ENCODE measurements around the gene ODAPH.
"Not testable (repeated sequence)": the region's sequence is repeated elsewhere in the genome, so short reads cannot be mapped to it uniquely, and the experiment has no call there.

ODAPH gene

DNA sequence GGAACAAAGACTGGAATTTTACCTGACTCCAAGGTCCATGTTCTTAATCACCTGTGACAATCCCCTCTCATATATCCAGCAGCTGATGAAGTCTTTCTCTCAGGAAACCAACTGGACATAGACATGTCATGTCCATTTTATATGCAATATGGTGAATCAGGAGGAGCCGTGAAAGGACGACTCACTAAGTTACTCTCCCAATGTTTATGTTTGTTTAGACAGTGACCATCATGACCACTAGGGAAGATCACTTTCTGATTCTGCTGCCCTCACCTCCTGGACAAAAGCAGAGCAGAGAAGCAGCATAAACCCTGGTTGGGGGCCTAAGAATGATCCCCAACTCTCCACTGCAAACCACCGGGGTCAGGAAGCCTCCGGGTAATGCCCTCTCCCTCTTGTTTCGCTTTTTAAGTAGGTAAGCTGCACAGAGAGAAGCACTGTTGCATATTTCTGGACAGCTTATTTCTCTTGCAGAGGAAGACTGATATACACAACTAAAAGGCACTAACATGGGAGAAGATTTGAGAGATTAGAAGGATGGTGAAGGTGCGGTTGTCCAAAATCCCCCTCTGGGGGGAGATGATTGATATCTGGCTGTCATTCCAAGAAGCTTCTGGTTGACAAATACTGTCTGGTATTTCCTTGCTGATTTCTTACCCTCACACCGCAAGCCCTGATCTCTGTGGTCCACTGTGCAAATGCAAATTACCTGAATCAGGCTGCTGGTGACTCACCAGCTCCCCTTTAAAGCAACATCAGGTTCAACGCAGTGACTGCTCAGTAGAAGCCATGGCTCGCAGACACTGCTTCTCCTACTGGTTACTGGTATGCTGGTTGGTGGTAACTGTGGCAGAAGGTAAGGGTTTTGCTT, at the start of gene ODAPH:
Gene ODAPH (plus strand): TSS at position 773 of the 871 bp plus-strand sequence. CDS start 17 bp downstream, at position 790.
- no peak within 1 kb of the TSS for H3K4me3 ChIP-seq (ENCODE audit: low read depth, low read length)
- no peak for TF ChIP-seq CTCF (IDR thresholded peaks at IDR 0.05; ENCODE audit: low read depth, low read length)

- not testable (repeated sequence) for H3K4me3 ChIP-seq (ENCODE audit: low read depth, low read length)
These were observed 46.3 kb upstream of the ODAPH start for GRCh38 chr4:75509592-75509991.

- H3K4me3 ChIP-seq (ENCODE audit: low read depth, low read length) = peak overlapping the region; percentile 28
- TF ChIP-seq CTCF (IDR thresholded peaks at IDR 0.05; ENCODE audit: low read depth, low read length) = no peak
These were observed 44.0 kb upstream of the ODAPH start for GRCh38 chr4:75511841-75512240.

DNA sequence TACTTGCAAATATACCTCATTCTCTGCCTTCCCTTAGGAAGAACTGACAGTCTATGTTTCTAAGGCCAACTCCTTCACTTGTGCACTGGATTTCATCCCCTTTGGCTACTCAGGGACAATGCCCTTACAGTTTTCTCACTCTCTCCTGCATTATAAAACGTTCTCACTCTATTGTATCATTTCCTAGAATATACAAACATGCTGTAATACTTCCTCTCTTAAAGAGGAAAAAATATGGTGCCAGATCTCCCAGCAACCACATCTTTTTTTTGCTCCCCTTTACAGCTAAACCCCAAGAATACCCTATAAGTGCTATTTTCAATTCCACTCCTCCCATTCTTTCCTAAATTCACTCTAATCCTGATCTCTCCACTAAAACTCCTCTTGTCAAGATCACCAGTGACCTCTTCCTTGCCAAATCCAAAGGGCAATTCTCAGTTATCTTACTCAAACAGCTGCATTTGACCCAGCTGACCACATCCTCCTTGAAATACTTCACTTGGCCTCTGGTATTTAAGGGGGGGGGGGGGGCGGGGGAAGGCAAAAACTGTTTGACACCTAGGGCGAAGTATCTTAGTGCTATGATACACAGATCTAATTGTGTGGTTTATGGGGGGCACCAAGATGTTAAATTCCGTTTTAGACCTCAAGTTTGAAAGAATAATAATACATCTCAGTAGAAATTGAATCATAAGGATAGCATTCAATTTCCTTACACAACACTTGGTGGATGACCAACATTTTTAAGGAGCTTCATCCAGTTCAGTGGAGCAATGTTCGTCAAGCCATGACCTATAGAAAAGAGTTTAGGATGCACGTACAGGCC, 43.3 kb upstream of the ODAPH start:
- no peak for TF ChIP-seq CTCF (IDR thresholded peaks at IDR 0.05; ENCODE audit: low read depth, low read length)
- H3K4me3 ChIP-seq (ENCODE audit: low read depth, low read length) = peak overlapping the region; percentile 92

DNA sequence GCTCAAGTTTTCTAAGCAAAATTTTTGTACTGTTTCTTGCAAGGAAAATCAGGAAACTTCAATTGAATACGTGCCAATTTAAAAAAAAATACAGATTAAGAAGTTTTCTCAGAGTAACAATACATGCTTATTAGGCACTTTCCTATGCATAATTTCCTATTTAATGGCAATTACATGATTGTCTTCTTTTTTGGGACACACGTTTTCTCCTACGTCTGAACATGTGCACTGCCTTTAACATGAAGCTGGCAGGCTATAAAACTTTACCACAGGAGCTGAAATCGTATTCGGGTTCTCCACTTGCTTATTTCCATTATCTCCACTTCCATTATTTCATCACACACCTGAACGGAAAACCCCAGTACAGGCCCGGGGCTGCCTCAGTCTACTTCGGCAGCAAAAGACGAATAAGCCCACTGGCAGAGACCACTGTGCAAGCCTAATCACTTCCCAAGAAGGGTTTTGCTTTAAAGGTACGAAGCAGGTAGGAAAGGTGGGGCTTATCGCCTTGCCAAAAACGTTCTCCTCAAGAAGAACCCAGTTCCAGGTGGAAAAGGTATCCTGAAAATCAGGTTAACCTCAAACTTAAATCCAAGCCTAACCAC, 42.2 kb upstream of the ODAPH start:
- peak overlapping the region; percentile 92 for H3K4me3 ChIP-seq (ENCODE audit: low read depth, low read length)
- no peak for TF ChIP-seq CTCF (IDR thresholded peaks at IDR 0.05; ENCODE audit: low read depth, low read length)

GRCh38 chr4:75514131-75514948, 41.5 kb upstream of the ODAPH start, which contains the start of the genes RCHY1 and THAP6:
Gene RCHY1, minus strand, starts transcription at chr4:75514403. Its CDS starts 117 bp downstream, at chr4:75514286.
Gene THAP6, plus strand, starts transcription at chr4:75514473. Its CDS starts 980 bp downstream, at chr4:75515453.
- peak within 1 kb of the TSS; percentile 92 for H3K4me3 ChIP-seq (ENCODE audit: low read depth, low read length)
- no peak for TF ChIP-seq CTCF (IDR thresholded peaks at IDR 0.05; ENCODE audit: low read depth, low read length)
